ENCODE measurements around the gene RIF1. TPM values are rescaled to one million over a fixed set of nuclear protein-coding genes. Genes with fewer than 3 reads are reported as not detected.

Gene RIF1
- total RNA-seq, 1 experiment from 2014 or later = 47.3 TPM

- Mint-ChIP-seq H3K27me3 (ENCODE audit: insufficient read depth, unreplicated experiment) (no peaks in the 10 kb centered on the region), H3K27ac (ENCODE audit: low read depth, unreplicated experiment) (no peak overlapping the region), H3K9me3 (ENCODE audit: unreplicated experiment) (no peaks in the 10 kb centered on the region), H3K4me3 (ENCODE audit: unreplicated experiment) (no peak overlapping the region), H3K36me3 (ENCODE audit: insufficient read depth, unreplicated experiment) (peaks cover 68% of the 10 kb centered on the region), H3K4me1 (ENCODE audit: insufficient read depth, unreplicated experiment) (no peaks in the 10 kb centered on the region)
- no peak for DNase-seq (ENCODE audit: unreplicated experiment)
- ChIA-PET CTCF (interaction anchor here (0.7 to 2.3 kb wide), 3 partner anchors 37 to 551 kb away, joined by 4 to 9 read pairs (median 5); no protein-coding TSS in a partner anchor), POLR2A (no interaction called here)
- TF ChIP-seq, protein P1, sequence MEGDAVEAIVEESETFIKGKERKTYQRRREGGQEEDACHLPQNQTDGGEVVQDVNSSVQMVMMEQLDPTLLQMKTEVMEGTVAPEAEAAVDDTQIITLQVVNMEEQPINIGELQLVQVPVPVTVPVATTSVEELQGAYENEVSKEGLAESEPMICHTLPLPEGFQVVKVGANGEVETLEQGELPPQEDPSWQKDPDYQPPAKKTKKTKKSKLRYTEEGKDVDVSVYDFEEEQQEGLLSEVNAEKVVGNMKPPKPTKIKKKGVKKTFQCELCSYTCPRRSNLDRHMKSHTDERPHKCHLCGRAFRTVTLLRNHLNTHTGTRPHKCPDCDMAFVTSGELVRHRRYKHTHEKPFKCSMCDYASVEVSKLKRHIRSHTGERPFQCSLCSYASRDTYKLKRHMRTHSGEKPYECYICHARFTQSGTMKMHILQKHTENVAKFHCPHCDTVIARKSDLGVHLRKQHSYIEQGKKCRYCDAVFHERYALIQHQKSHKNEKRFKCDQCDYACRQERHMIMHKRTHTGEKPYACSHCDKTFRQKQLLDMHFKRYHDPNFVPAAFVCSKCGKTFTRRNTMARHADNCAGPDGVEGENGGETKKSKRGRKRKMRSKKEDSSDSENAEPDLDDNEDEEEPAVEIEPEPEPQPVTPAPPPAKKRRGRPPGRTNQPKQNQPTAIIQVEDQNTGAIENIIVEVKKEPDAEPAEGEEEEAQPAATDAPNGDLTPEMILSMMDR (IDR thresholded peaks at IDR 0.05; ENCODE audit: unreplicated experiment) = no peak
- intact Hi-C loops (cut with micrococcal nuclease) = no loop called here
- BruUV-seq (replicated peaks) = TSS peak; percentile 6
These were observed 66.6 kb downstream of the RIF1 start for GRCh38 chr2:151476287-151476686.

- no peaks in the 10 kb centered on the region for H3K27me3 Mint-ChIP-seq (ENCODE audit: insufficient read depth, unreplicated experiment)
- CTCF ChIA-PET = interaction anchor here (0.6 to 2.3 kb wide), 2 partner anchors 40 to 548 kb away, joined by 3 to 9 read pairs; no protein-coding TSS in a partner anchor
- POLR2A ChIA-PET = no interaction called here
- no TSS peak for BruUV-seq (replicated peaks)
- no peak overlapping the region for H3K27ac Mint-ChIP-seq (ENCODE audit: low read depth, unreplicated experiment)
- no peak overlapping the region for H3K4me3 Mint-ChIP-seq (ENCODE audit: unreplicated experiment)
- H3K4me1 Mint-ChIP-seq (ENCODE audit: insufficient read depth, unreplicated experiment) = no peaks in the 10 kb centered on the region
- H3K9me3 Mint-ChIP-seq (ENCODE audit: unreplicated experiment) = no peaks in the 10 kb centered on the region
- intact Hi-C loops (cut with micrococcal nuclease) = no loop called here
- TF ChIP-seq, protein P1 (IDR thresholded peaks at IDR 0.05; ENCODE audit: unreplicated experiment) = no peak
- no peak for DNase-seq (ENCODE audit: unreplicated experiment)
- peaks cover 64% of the 10 kb centered on the region for H3K36me3 Mint-ChIP-seq (ENCODE audit: insufficient read depth, unreplicated experiment)
These were observed 68.3 kb downstream of the RIF1 start for GRCh38 chr2:151478011-151478410.

- CTCF ChIA-PET = interaction anchor here (2.2 kb wide), 1 partner anchor 544 kb away, joined by 11 read pairs; no protein-coding TSS in a partner anchor
- no TSS peak for BruUV-seq (replicated peaks)
- Mint-ChIP-seq H3K4me3 (ENCODE audit: unreplicated experiment) (no peak overlapping the region), H3K27ac (ENCODE audit: low read depth, unreplicated experiment) (no peak overlapping the region), H3K36me3 (ENCODE audit: insufficient read depth, unreplicated experiment) (peaks cover 57% of the 10 kb centered on the region), H3K9me3 (ENCODE audit: unreplicated experiment) (no peaks in the 10 kb centered on the region), H3K4me1 (ENCODE audit: insufficient read depth, unreplicated experiment) (no peaks in the 10 kb centered on the region), H3K27me3 (ENCODE audit: insufficient read depth, unreplicated experiment) (no peaks in the 10 kb centered on the region)
- POLR2A ChIA-PET = no interaction called here
- no peak for DNase-seq (ENCODE audit: unreplicated experiment)
- intact Hi-C loops (cut with micrococcal nuclease) = no loop called here
- TF ChIP-seq, protein P1 (IDR thresholded peaks at IDR 0.05; ENCODE audit: unreplicated experiment) = no peak
These were observed 72.0 kb downstream of the RIF1 start for GRCh38 chr2:151481744-151482143.

GRCh38 chr2:151482171-151482725 lies 72.5 kb downstream of the RIF1 start:
- CTCF ChIA-PET = interaction anchor here (0.6 kb wide), 3 partner anchors 43 to 149 kb away, joined by 3 to 5 read pairs (median 3); no protein-coding TSS in a partner anchor
- intact Hi-C loops (cut with micrococcal nuclease) = no loop called here
- peaks cover 52% of the 10 kb centered on the region for H3K36me3 Mint-ChIP-seq (ENCODE audit: insufficient read depth, unreplicated experiment)

More at GRCh38 chr2:151482171-151482725, 72.5 kb downstream of the RIF1 start:
- POLR2A ChIA-PET = no interaction called here
- Mint-ChIP-seq H3K27ac (ENCODE audit: low read depth, unreplicated experiment) (no peak overlapping the region), H3K27me3 (ENCODE audit: insufficient read depth, unreplicated experiment) (no peaks in the 10 kb centered on the region), H3K4me3 (ENCODE audit: unreplicated experiment) (no peak overlapping the region), H3K9me3 (ENCODE audit: unreplicated experiment) (no peaks in the 10 kb centered on the region), H3K4me1 (ENCODE audit: insufficient read depth, unreplicated experiment) (no peaks in the 10 kb centered on the region)
- TF ChIP-seq, protein P1 (IDR thresholded peaks at IDR 0.05; ENCODE audit: unreplicated experiment) = no peak
- BruUV-seq (replicated peaks) = no TSS peak
- no peak for DNase-seq (ENCODE audit: unreplicated experiment)
